HG02885 (cell line): Measurements from ENCODE around the gene MAP4K3.
A peak's percentile ranks its signal among the peaks of the same experiment; 100 is the strongest.
"Not testable (repeated sequence)": the region's sequence is repeated elsewhere in the genome, so short reads cannot be mapped to it uniquely, and the experiment has no call there.

Source experiments
- ATAC-seq: cut with Tn5 transposase; IDR thresholded peaks from one replicate; pipeline ENCODE4 v1.9.1; 2021; ENCODE audit warnings: mild to moderate bottlenecking; ENCODE audit not compliant: unreplicated experiment, poor library complexity

MAP4K3 gene

DNA sequence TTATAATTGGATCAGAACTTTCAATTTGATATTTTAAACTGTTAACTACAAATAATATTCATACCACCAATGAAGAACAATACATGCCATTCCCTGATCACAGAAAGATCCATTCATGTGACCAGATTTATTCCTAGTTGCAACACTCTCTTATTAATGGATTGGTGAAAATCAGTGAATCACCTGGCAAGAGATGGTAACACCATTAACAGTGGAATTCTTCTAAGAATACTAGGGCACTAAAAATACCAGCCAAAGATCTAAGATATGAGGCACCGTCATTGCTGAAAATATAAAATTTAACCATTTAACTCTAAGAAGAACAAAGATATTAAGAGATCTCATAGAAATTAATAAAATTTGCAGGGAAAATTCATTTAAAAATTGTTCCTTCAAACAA lies 58.1 kb downstream of the MAP4K3 start:
- no peak for ATAC-seq

DNA sequence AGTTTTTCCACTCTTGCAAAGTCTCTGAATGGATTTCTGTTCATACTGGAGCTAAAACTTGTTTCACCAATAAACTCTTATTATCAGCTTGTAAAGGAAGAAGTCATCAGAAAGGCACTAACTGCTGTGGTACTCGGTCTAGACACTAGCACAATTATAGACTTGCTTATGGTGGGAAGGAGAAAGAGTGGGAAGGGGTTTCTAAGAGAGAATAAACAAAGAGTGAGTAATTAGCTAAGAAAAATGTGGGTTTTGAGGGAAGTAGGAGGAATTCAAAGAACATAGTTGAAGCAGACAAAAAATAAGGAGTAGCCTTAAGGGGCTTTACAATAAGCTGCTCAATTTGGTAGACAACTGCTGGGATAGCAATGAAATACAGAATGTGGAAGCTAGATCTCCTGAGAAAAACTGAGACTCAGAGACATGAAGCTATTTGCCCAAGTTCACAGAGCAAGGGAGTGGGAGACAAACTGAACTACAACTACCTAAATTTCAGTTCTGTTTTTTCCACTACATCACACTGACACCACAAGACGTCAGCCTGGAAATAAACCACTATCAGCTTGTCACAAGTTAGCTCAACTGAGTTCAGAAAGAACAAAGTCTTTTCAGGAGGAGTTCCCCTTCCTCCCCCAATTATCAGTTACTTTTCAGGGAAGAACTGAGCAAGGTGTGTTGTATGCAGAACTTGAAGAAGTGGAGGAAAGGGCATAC lies 59.7 kb downstream of the MAP4K3 start:
- ATAC-seq, result peak; percentile 83

DNA sequence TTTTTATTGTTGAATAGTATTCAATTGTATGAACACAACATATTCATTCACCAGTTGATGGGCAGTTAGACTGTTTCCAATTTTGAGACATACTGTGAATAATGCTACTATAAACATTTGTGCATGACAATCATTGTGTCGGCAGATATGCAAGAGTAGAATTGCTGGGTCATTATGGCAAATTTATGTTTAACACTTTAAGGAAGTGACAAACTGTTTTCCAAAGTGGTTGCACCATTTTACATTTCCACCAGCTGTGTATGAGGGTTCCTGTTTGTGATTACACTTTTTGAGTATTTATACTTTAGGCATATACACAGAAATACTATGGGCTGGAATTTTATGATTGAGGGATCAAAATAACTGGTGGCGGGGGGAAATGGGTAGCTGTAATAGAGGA lies 61.2 kb downstream of the MAP4K3 start:
- ATAC-seq, result no peak

DNA sequence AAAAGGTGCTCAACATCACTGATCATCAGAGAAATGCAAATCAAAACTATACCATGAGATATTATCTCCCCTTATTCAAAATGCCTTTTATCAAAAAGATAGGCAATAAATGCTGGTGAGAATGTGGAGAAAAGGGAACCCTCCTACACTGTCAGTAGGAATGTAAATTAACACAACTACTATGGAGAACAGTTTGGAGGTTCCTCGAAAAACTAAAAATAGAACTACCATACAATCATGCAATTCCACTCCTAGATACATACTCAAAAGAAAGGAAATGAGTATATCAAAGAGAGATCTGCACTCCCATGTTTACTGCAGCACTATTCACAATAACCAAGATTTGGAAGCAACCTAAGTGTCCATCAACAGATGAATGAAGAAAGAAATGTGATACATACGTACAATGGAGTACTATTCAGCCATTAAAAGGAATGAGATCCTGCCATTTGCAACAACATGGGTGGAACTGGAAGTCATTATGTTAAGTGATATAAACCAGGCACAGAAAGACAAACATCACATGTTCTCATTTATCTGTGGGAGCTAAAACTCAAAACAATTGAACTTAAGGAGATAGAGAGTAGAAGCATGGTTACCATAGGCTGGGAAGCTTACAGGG lies 63.8 kb downstream of the MAP4K3 start:
- no peak for ATAC-seq

DNA sequence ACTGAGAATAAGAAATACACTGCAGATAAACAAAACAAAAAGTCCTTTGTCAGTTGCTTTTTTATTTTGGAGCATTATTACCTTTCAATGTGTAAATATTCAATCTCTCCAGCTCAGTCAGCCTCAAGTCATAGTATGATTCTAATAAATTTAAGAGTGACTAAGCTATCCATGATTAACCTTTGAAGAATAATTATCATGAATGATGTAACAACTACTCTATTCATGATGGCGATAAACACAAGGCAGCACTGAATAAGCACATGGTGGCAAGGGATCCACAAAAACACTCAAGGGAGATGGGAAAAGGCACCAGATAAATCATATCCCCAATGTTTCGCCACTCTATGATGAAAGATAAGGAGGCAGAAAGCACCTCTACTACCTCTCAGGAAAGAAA lies 67.0 kb downstream of the MAP4K3 start:
- ATAC-seq, result no peak

DNA sequence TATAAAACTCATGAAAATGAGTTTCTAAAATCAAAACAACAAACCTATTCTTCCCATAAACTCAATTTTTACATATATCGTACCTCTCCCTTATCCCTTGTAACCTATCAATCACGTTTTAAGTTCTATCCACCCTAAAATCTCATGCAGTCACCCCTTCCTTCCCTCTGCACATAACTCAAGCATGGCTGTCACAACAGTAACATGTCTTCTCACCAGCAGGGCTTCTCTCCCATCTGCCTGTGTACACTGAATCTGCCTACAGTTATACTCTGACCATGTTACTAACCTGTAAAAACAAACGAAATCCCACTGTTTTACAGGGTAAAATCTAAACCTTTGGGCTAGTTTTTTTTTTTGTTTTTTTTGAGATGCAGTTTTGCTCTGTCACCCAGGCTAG lies 68.2 kb downstream of the MAP4K3 start:
- no peak for ATAC-seq

DNA sequence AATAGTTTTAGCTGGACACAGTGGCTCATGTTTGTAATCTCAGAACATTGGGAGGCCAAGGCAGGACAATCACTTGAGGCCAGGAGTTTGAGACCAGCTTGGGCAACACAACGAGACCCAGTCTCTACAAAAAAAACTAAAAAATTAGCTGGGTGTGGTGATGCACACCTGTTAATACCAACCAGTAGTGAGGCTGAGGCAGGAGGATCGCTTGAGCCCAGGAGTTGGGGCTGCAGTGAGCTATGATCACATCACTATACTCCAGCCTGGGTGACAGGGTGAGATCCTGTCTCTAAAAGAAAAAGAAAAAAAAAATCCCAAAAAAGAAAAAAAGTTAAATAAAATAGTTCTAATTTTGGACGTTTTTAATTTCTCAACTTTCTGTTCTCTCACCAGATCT lies 68.7 kb downstream of the MAP4K3 start:
- no peak for ATAC-seq

DNA sequence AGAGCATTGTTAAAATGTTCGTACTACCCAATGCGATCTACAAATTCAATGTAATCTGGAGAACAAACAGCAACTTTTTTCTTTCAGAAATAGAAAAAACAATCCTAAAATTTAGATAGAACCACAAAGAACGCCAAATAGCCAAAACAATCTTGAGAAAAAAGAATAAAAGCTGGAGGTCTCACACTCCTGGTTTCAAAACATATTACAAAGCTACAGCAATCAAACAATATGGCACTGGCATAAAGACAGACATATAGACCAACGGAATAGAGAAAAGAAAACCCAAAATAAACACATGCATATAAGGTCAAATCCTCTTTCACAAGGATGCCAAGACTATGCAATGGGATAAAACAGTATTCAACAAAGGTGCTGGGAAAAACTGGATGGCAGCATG lies 74.5 kb downstream of the MAP4K3 start:
- no peak for ATAC-seq

DNA sequence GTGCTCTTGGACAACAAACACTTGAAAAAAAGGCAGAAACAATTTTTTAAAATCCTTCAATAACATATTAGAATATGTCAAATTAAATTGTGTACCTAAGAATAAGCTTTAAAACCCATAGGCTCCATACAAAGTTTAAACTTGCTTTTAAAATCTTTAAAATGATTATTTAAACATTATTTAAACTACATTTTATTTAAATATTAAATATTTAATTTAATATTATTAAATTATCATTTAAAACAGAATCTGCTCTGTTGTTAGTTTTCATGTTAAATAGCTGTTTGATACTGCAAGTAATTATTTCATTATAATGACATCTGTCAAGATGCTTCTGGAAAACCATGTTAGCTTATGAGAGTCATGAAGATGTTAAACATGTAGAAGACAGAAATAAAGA lies 75.6 kb downstream of the MAP4K3 start:
- ATAC-seq, result no peak

DNA sequence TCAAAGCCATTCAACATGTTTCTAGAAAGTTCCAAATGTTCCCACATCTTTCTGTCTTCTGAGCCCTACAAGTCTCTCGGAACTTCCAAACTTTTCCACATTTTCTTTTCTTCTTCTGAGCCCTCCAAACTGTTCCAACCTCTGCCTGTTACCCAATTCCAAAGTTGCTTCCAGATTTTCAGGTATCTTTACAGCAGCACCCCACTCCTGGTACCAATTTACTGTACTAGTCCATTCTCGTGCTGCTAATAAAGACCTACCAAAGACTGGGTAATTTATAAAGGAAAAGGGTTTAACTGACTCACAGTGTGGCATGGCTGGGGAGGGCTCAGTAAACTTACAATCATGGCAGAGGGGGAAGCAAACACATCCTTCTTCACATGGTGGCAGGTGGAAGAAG lies 76.7 kb downstream of the MAP4K3 start:
- not testable (repeated sequence) for ATAC-seq

DNA sequence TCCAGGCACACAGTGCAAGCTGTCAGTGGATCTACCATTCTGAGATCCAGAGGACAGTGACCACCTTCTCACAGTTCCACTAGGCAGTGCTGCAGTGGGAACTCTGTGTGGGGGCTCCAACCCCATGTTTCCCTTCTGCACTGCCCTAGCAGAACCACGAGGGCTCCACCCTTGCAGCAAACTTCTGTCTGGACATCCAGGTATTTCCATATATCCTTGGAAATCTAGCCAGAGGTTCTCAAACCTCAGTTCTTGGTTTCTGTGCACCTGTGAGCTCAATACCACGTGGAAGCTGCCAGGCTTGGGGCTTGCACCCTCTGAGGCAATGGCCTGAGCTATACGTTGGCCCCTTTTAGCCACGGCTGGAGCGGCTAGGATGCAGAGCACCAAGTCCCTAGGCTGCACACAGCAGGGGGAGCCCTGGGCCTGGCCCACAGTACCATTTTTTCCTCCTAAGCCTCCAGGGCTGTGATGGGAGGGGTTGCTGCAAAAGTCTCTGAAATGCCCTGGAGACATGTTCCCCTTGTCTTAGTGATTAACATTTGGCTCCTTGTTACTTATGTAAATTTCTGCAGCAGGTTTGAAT lies 77.5 kb downstream of the MAP4K3 start:
- no peak for ATAC-seq

DNA sequence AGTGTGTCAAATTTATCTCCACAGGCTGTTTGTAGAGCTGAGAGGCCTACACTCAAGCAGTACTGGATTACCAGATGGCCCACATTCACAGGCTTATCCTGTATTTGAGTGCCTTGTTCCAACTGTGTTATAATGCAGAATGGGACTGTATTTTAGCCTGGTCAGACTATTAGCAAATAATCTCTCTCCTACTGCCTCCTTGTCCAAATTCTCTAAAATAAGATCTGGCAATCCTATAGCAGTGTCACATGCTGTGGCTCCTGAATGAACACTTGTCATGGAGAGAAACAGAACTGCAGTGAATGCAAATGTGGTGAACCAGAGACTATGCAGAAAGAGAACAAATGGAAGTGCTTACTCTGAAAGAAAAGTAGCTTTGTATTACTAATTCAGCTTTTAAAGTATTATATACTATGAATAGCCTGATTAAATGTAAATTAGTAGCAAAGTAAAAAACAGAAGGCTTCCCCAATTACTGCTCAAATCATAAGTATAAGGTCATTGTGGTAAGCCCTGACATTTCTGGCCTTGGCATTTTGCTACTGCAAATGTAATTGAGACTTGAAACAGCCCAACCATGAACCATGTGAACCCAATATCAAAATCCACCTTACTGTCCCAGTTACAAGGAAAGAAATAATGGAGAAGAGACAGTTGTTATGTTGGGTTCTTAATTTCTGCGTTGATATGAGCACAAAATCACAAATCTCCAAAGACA lies 80.0 kb downstream of the MAP4K3 start:
- no peak for ATAC-seq

DNA sequence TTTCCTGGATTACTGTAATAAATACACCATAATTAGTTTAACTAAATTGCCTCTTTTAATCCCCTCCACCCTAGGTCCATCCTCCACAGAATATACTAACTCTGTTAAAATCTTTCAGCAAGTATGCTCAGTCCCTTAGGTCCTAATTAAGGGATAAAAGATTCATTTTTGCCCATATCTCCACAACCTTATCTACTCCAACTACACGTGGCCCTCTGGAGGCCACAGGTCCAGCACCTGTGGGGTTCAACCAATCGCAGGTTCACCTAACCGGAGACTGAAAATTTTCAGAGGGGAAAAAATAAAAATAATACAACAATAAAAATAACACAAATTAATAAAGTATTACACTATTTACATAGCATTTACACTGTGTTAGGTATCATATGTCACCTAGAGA lies 86.4 kb downstream of the MAP4K3 start:
- no peak for ATAC-seq

DNA sequence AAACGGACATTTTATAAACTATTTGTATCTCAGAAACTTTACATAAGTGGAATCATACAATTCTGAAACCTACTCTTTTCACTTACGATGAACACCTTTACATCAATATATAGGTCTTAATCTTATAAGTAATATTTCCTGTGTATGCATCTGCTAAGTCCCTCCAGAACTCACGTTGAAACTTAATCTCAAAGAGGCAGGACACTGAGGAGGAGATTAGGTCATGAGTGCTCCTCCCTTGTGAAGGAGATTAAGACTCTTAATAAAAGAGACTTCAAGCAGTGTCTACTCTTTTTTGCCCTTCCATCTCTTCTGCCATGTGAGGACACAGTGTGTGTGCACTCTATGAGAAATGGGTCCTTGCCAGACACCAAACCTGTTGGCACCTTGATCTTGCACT lies 98.6 kb downstream of the MAP4K3 start:
- no peak for ATAC-seq

DNA sequence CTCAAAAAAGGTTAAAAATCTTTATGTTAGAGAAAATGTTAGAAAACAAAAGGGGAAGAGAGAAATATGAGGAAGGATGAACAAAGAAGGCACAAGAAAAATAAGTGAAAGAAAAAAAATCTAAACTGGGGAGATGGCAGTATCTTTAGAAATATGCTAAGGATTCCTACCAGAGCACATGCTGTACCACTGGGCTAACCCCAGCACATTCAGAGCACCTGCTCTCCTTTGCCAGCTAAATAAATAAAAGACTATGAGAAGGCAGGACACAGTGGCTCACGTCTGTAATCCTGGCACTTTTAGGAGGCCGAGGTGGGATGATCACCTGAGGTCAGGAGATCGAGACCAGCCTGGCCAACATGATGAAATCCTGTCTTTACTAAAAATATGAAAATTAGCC lies 101.2 kb downstream of the MAP4K3 start:
- ATAC-seq, result no peak

DNA sequence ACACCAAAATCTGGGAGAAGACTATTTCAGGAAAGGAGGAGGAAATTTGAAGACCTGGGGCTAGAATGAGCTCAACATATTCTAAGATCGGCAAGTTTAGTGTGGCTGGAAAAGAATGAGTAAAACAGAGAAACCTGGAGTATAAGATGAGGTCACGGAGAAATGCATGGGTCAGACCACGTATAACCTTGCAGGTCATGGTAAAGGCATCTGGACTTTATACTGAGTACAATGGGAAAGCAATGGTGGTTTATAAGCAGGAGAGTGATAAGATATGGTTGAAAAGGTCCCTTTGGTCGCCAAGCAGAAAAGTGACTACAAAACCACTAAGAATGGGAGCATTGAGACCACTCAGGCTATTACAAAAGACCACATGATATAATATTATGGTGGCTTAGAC lies 102.1 kb downstream of the MAP4K3 start:
- no peak for ATAC-seq

DNA sequence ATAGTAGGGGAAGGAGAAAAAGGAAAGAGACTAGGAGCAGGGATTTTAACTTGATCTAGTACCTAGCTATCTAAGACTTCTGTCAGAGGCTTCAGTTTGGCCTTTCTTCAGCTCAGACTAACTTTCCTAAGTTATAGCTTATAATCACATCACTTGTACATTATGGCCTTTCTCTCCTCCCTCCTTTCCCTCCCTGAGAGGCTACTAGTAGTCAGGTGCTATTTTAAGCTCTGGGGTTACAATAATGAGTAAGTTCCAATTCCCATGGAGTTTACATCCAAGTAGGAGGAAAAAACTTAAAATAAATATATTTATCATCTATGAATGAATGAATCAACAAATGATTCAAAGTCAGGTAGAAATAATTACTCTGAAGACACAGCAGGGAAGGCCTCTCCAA lies 102.6 kb downstream of the MAP4K3 start:
- ATAC-seq, result no peak

DNA sequence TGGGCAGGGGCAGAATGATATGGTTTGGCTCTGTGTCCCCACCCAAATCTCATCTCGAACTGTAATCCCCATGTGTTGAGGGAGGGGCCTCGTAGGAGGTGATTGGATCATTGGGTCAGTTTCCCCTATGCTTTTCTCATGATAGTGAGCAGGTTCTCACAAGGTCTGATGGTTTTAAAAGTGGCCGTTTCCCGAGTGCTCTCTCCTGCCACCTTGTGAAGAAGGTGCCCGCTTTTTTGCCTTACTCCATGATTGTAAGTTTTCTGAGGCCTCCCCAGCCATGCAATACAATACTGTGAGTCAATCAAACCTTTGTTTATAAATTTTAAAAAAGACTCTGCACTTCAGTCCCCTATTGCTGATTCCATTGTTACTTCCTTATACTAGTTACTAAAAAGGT lies 110.4 kb downstream of the MAP4K3 start:
- ATAC-seq, result no peak

DNA sequence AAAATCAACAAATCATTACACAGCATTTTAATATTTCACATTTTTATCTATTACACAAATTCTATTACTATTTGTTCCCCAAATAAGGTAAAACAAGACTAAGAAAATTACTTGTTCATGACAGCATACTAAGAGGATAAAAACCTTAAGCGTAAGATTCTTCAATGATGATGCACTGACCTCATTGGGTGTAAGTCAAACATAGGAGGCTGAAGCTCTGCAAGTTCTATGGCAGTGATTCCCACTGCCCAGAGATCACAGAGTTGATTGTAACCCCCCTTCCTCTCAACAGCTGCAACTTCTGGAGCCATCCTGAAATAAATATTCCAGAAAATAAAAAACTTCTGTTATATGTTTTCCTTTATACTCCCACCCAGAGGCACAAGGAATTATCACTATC lies 111.1 kb downstream of the MAP4K3 start:
- ATAC-seq, result no peak

DNA sequence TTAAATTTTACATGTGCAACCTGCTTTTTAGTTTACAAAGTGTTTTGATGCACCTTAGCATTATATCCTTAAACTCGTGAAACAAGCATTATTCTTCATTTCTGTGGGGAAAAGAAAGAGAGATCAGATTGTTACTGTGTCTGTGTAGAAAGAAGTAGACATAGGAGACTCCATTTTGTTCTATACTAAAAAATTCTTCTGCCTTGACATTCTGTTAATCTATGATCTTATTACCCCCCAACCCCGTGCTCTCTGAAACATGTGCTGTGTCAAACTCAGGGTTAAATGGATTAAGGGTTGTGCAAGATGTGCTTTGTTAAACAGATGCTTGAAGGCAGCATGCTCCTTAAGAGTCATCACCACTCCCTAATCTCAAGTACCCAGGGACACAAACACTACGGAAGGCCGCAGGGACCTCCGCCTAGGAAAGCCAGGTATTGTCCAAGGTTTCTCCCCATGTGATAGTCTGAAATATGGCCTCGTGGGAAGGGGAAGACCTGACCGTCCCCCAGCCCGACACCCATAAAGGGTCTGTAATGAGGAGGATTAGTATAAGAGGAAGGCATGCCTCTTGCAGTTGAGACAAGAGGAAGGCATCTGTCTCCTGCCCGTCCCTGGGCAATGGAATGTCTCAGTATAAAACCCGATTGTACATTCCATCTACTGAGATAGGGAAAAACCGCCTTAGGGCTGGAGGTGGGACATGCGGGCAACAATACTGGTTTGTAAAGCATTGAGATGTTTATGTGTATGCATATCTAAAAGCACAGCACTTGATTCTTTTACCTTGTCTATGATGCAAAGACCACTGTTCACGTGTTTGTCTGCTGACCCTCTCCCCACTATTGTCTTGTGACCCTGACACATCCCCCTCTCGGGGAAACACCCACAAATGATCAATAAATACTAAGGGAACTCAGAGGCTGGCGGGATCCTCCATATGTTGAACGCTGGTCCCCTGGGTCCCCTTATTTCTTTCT lies 115.7 kb downstream of the MAP4K3 start:
- not testable (repeated sequence) for ATAC-seq
